Testis (tissue), 3 donors: ENCODE measurements around the gene SGCG. TPM values are rescaled to one million over a fixed set of nuclear protein-coding genes. Genes with fewer than 3 reads are reported as not detected.
"Not testable (repeated sequence)": the region's sequence is repeated elsewhere in the genome, so short reads cannot be mapped to it uniquely, and the experiment has no call there.

Source experiments
- DNase-seq: peaks from one replicate; pipeline ENCODE4 v3.0.0-alpha.2; 2019
- H3K27ac ChIP-seq, 2 donors: fragments of 200-600 bp; sonication (generic); one replicate each; pipeline ENCODE4 v1.5.1; 2019
- H3K27me3 ChIP-seq: fragments of 200-600 bp; sonication (generic); one replicate; pipeline ENCODE4 v1.5.1; 2019
- H3K36me3 ChIP-seq: fragments of 200-600 bp; sonication (generic); one replicate; pipeline ENCODE4 v1.5.1; 2017; ENCODE audit warnings: low read depth; ENCODE audit errors: missing control alignments
- H3K4me1 ChIP-seq: fragments of 200-600 bp; sonication (generic); one replicate; pipeline ENCODE4 v1.5.1; 2019
- H3K4me3 ChIP-seq, 2 donors: fragments of 200-600 bp; sonication (generic); one replicate each; pipeline ENCODE4 v1.5.1; 2017 to 2019
- H3K9me3 ChIP-seq: fragments of 200-600 bp; sonication (generic); one replicate; pipeline ENCODE4 v1.5.1; 2017
- CTCF ChIP-seq, 3 experiments: fragments of 450-650 bp in 2 of 3; fragments of 200-600 bp in 1 of 3; sonication (generic) in 1 of 3; IDR thresholded peaks; one replicate each; pipeline ENCODE4 v1.5.1; 2016 to 2019; ENCODE audit warnings: antibody characterized with exemption in 3 of 3, mild to moderate bottlenecking in 2 of 3, moderate library complexity in 1 of 3
- POLR2A ChIP-seq: fragments of 450-650 bp; IDR thresholded peaks from one replicate; pipeline ENCODE4 v1.6.1; 2017; ENCODE audit warnings: antibody characterized with exemption, mild to moderate bottlenecking, moderate library complexity
- WGBS, 2 donors: methylation state at CpG; one replicate each; pipeline ENCODE4 v1.1.5; 2018; 5-methylcytosine and 5-hydroxymethylcytosine counted together
- intact Hi-C: fragments of 100-400 bp; cut with DNase I; formaldehyde crosslinking; loops from one replicate; pipeline ENCODE4 v1.15.1; 2023; ENCODE audit warnings: low total_unique reads
- polyA plus RNA-seq: library from polyadenylated mRNA; stranded (reverse); fragments of 350-450 nt; fragmentation: Illumina TruSeq; extraction: RNeasy Lipid Tissue Mini Kit (QIAGEN cat#74804); gene quantifications from one replicate; pipeline ENCODE4 v1.2.3, GENCODE V29; 2014; ENCODE audit warnings: low read depth, low replicate concordance; ENCODE audit not compliant: insufficient read depth
- total RNA-seq, 2 donors: library from RNA; depleted of rRNA; stranded (reverse); fragments of >200 nt; gene quantifications; one replicate each; pipeline ENCODE4 v1.2.3, GENCODE V29; 2016

SGCG gene
- total and polyA plus RNA-seq, 3 donors from 2014 or later: 1.5 to 2.9 (median 2.2) TPM

- H3K4me3 ChIP-seq: no peak overlapping the region
- no peak for DNase-seq
- TF ChIP-seq CTCF (IDR thresholded peaks at IDR 0.05) (no peak), POLR2A (no peak)
- WGBS, 2 donors: 57 to 62% methylated on average over 7 of the region's 7 CpGs
- intact Hi-C loops: no loop called here
- H3K27me3 ChIP-seq: no peaks in the 10 kb centered on the region
- no peaks in the 10 kb centered on the region for H3K9me3 ChIP-seq
- H3K36me3 ChIP-seq: no peaks in the 10 kb centered on the region
- H3K4me1 ChIP-seq: no peaks in the 10 kb centered on the region
- no peak overlapping the region for H3K27ac ChIP-seq
Observed at GRCh38 chr13:23288995-23289394, 108.2 kb downstream of the SGCG start.

GRCh38 chr13:23289917-23290357 is 109.2 kb downstream of the SGCG start:
- H3K27me3 ChIP-seq: no peaks in the 10 kb centered on the region
- no peaks in the 10 kb centered on the region for H3K9me3 ChIP-seq
- intact Hi-C loops: no loop called here
- H3K4me3 ChIP-seq: no peak overlapping the region
- H3K4me1 ChIP-seq: no peaks in the 10 kb centered on the region
- no peaks in the 10 kb centered on the region for H3K36me3 ChIP-seq
- no peak for TF ChIP-seq CTCF (IDR thresholded peaks at IDR 0.05)
- no peak for TF ChIP-seq POLR2A
- no peak overlapping the region for H3K27ac ChIP-seq
- peak; percentile 23 for DNase-seq
- WGBS, 2 donors: 55 to 65% methylated on average over 5 of the region's 5 CpGs

- intact Hi-C loops: no loop called here
- Histone ChIP-seq H3K36me3 (no peaks in the 10 kb centered on the region), H3K4me1 (no peaks in the 10 kb centered on the region), H3K27ac (no peak overlapping the region), H3K9me3 (no peaks in the 10 kb centered on the region), H3K27me3 (no peaks in the 10 kb centered on the region), H3K4me3 (no peak overlapping the region)
- 90 to 92% methylated on average over 1 of the region's 1 CpG for WGBS, 2 donors
- no peak for DNase-seq
- TF ChIP-seq CTCF (IDR thresholded peaks at IDR 0.05) (no peak), POLR2A (no peak)
Observed at GRCh38 chr13:23292586-23292985, 111.8 kb downstream of the SGCG start.

GRCh38 chr13:23314837-23315236 is 134.1 kb downstream of the SGCG start:
- H3K4me3 ChIP-seq, H3K27me3 ChIP-seq, H3K27ac ChIP-seq, DNase-seq, H3K9me3 ChIP-seq, intact Hi-C loops, H3K36me3 ChIP-seq, H3K4me1 ChIP-seq: not testable (repeated sequence)
- WGBS, 2 donors: 65 to 92% methylated on average over 6 of the region's 6 CpGs

- DNase-seq: no peak
- intact Hi-C loops: no loop called here
- TF ChIP-seq CTCF (IDR thresholded peaks at IDR 0.05) (no peak), POLR2A (no peak)
- H3K4me1 ChIP-seq: peaks cover 8% of the 10 kb centered on the region
- H3K36me3 ChIP-seq: no peaks in the 10 kb centered on the region
- 67 to 78% methylated on average over 3 of the region's 3 CpGs for WGBS, 2 donors
- H3K4me3 ChIP-seq: no peak overlapping the region
- no peaks in the 10 kb centered on the region for H3K27me3 ChIP-seq
- H3K27ac ChIP-seq: no peak overlapping the region
- no peaks in the 10 kb centered on the region for H3K9me3 ChIP-seq
Observed at GRCh38 chr13:23319883-23320224, 139.1 kb downstream of the SGCG start.
